Ishikawa (cell line): ENCODE results near the gene TGIF2.

Source experiments
- CEBPB ChIP-seq: IDR thresholded peaks from 2 replicates; pipeline ENCODE4 v1.6.1; 2012
- CREB1 ChIP-seq: IDR thresholded peaks from 2 replicates; pipeline ENCODE4 v1.6.1; 2012; ENCODE audit warnings: low read depth
- EGR1 ChIP-seq: IDR thresholded peaks from 2 replicates; pipeline ENCODE4 v1.6.1; 2012
- EP300 ChIP-seq: IDR thresholded peaks from 2 replicates; pipeline ENCODE4 v1.6.1; 2012; ENCODE audit warnings: borderline replicate concordance
- FOXM1 ChIP-seq: IDR thresholded peaks from 2 replicates; pipeline ENCODE4 v1.6.1; 2012; ENCODE audit warnings: low read depth, borderline replicate concordance
- MAX ChIP-seq: IDR thresholded peaks from 2 replicates; pipeline ENCODE4 v1.6.1; 2012
- NFIC ChIP-seq: IDR thresholded peaks from 2 replicates; pipeline ENCODE4 v1.6.1; 2012
- RAD21 ChIP-seq: IDR thresholded peaks from 2 replicates; pipeline ENCODE4 v1.6.1; 2012; ENCODE audit warnings: low read depth
- REST ChIP-seq: IDR thresholded peaks from 2 replicates; pipeline ENCODE4 v1.6.1; 2012; ENCODE audit warnings: low read depth, mild to moderate bottlenecking
- TAF1 ChIP-seq: IDR thresholded peaks from 2 replicates; pipeline ENCODE4 v1.6.1; 2012; ENCODE audit warnings: low read depth, mild to moderate bottlenecking
- TCF12 ChIP-seq: IDR thresholded peaks from 2 replicates; pipeline ENCODE4 v1.6.1; 2012; ENCODE audit warnings: low read depth
- YY1 ChIP-seq: IDR thresholded peaks from 2 replicates; pipeline ENCODE4 v1.6.1; 2012; ENCODE audit warnings: low read depth
- TF ChIP-seq, protein P1 (sequence below): IDR thresholded peaks from 2 replicates; pipeline ENCODE4 v1.6.1; 2012

- TF ChIP-seq TAF1 (no peak), EP300 (no peak), CEBPB (no peak), FOXM1 (no peak), REST (no peak), MAX (no peak), TCF12 (no peak), RAD21 (no peak), NFIC (no peak), YY1 (no peak), CREB1 (no peak), EGR1 (no peak)
- TF ChIP-seq, protein P1, sequence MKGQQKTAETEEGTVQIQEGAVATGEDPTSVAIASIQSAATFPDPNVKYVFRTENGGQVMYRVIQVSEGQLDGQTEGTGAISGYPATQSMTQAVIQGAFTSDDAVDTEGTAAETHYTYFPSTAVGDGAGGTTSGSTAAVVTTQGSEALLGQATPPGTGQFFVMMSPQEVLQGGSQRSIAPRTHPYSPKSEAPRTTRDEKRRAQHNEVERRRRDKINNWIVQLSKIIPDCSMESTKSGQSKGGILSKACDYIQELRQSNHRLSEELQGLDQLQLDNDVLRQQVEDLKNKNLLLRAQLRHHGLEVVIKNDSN = no peak
These were observed 1.6 kb upstream of the TGIF2 start for GRCh38 chr20:36571564-36572504.
